ENCODE data around the gene GREB1. TPM values are rescaled to one million over a fixed set of nuclear protein-coding genes. Genes with fewer than 3 reads are reported as not detected.

Gene GREB1
- total RNA-seq, 1 experiment from 2014 or later = 0.37 TPM

GRCh38 chr2:11563784-11564666, 30.2 kb downstream of the GREB1 start:
- Histone ChIP-seq H3K27ac (no peak overlapping the region), H3K9me3 (ENCODE audit: insufficient read depth, low read depth) (no peaks in the 10 kb centered on the region), H4K20me1 (ENCODE audit: insufficient read depth) (no peaks in the 10 kb centered on the region), H3K79me2 (ENCODE audit: low read depth) (no peaks in the 10 kb centered on the region), H3K4me3 (no peak overlapping the region), H3K4me1 (replicated peaks; ENCODE audit: insufficient read depth) (no peaks in the 10 kb centered on the region), H3K27me3 (ENCODE audit: insufficient read depth, low read depth) (peaks cover 59% of the 10 kb centered on the region), H2AFZ (no peak overlapping the region), H3F3A (ENCODE audit: insufficient read depth, low read depth) (no peaks in the 10 kb centered on the region), H3K9me2 (ENCODE audit: insufficient read depth) (no peaks in the 10 kb centered on the region), H3K36me3 (ENCODE audit: low read depth) (no peaks in the 10 kb centered on the region), H3K4me2 (no peak overlapping the region)
- DNase-seq = no peak
- no TSS peak for BruUV-seq (replicated peaks)
- POLR2A ChIA-PET (ENCODE audit: unreplicated experiment) = interaction anchor here (0.6 kb wide), 1 partner anchor 723 kb away, joined by 11 read pairs; no protein-coding TSS in a partner anchor
- intact Hi-C loops (cut with micrococcal nuclease; ENCODE audit: unreplicated experiment) = no loop called here
- TF ChIP-seq EZH2 (IDR thresholded peaks at IDR 0.05; ENCODE audit: low read depth) (no peak), CTCF (conservative IDR thresholded peaks at IDR 0.05) (no peak)
- CTCF ChIA-PET = no interaction called here

GRCh38 chr2:11564816-11565567, 31.1 kb downstream of the GREB1 start:
- H2AFZ ChIP-seq = no peak overlapping the region
- no TSS peak for BruUV-seq (replicated peaks)
- H3K4me3 ChIP-seq = no peak overlapping the region
- DNase-seq = no peak
- H3K27me3 ChIP-seq (ENCODE audit: insufficient read depth, low read depth) = peaks cover 59% of the 10 kb centered on the region
- ChIA-PET POLR2A (ENCODE audit: unreplicated experiment) (no interaction called here), CTCF (interaction anchor here (0.6 kb wide), 1 partner anchor 20 kb away, joined by 3 read pairs; no protein-coding TSS in a partner anchor)
- H3K4me2 ChIP-seq = no peak overlapping the region
- TF ChIP-seq EZH2 (IDR thresholded peaks at IDR 0.05; ENCODE audit: low read depth) (no peak), CTCF (conservative IDR thresholded peaks at IDR 0.05) (no peak)
- no peaks in the 10 kb centered on the region for H3K36me3 ChIP-seq (ENCODE audit: low read depth)
- no peaks in the 10 kb centered on the region for H3K4me1 ChIP-seq (replicated peaks; ENCODE audit: insufficient read depth)
- H4K20me1 ChIP-seq (ENCODE audit: insufficient read depth) = no peaks in the 10 kb centered on the region
- no peaks in the 10 kb centered on the region for H3F3A ChIP-seq (ENCODE audit: insufficient read depth, low read depth)
- no peak overlapping the region for H3K27ac ChIP-seq
- H3K79me2 ChIP-seq (ENCODE audit: low read depth) = no peaks in the 10 kb centered on the region
- H3K9me3 ChIP-seq (ENCODE audit: insufficient read depth, low read depth) = no peaks in the 10 kb centered on the region
- H3K9me2 ChIP-seq (ENCODE audit: insufficient read depth) = no peaks in the 10 kb centered on the region
- intact Hi-C loops (cut with micrococcal nuclease; ENCODE audit: unreplicated experiment) = no loop called here

GRCh38 chr2:11566383-11566782, 32.5 kb downstream of the GREB1 start:
- no peaks in the 10 kb centered on the region for H3K4me1 ChIP-seq (replicated peaks; ENCODE audit: insufficient read depth)
- no peaks in the 10 kb centered on the region for H3K9me3 ChIP-seq (ENCODE audit: insufficient read depth, low read depth)
- no peak overlapping the region for H2AFZ ChIP-seq
- POLR2A ChIA-PET (ENCODE audit: unreplicated experiment) = no interaction called here
- H3K36me3 ChIP-seq (ENCODE audit: low read depth) = no peaks in the 10 kb centered on the region
- H3K27me3 ChIP-seq (ENCODE audit: insufficient read depth, low read depth) = peaks cover 64% of the 10 kb centered on the region
- CTCF ChIA-PET = no interaction called here
- no peak overlapping the region for H3K4me2 ChIP-seq
- no peak for TF ChIP-seq EZH2 (IDR thresholded peaks at IDR 0.05; ENCODE audit: low read depth)
- no peak for TF ChIP-seq CTCF (conservative IDR thresholded peaks at IDR 0.05)
- H3K27ac ChIP-seq = no peak overlapping the region
- H4K20me1 ChIP-seq (ENCODE audit: insufficient read depth) = no peaks in the 10 kb centered on the region
- no peak for DNase-seq
- no peaks in the 10 kb centered on the region for H3F3A ChIP-seq (ENCODE audit: insufficient read depth, low read depth)
- no TSS peak for BruUV-seq (replicated peaks)
- no peaks in the 10 kb centered on the region for H3K79me2 ChIP-seq (ENCODE audit: low read depth)
- intact Hi-C loops (cut with micrococcal nuclease; ENCODE audit: unreplicated experiment) = no loop called here
- no peaks in the 10 kb centered on the region for H3K9me2 ChIP-seq (ENCODE audit: insufficient read depth)
- no peak overlapping the region for H3K4me3 ChIP-seq
